Measurements from ENCODE around the gene SLC6A6. TPM values are rescaled to one million over a fixed set of nuclear protein-coding genes. Genes with fewer than 3 reads are reported as not detected.

SLC6A6 gene
- total and polyA plus RNA-seq, 7 donors, result 10.3 to 104 (median 36.2) TPM

DNA sequence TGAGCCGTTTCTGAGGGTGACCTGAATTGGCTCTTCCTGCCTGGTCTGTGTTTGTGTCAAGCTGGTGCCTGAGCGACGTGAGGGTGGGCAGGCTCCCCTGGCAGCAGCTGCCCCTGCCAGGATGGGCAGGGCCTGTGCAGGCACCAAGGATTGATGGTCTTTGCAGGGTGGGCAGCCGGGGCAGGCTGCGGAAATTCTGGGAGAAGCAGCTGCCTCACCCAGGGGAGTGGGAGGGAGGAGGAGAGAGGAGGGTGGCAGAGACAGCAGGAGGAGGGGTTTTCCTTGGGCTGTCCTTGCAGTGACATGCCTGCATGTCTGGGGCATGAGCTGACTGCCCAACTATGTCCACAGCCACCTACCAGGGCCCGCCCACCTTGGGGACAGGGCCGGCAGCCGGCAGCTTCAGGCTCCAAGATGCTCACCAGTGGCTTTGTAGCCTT lies 27.9 kb upstream of the SLC6A6 start:
- Histone ChIP-seq H3K9me3 (no peaks in the 10 kb centered on the region), H3K27me3 (ENCODE audit: insufficient read depth in 3 of 3, low read length in 2 of 3) (no peaks in the 10 kb centered on the region), H3K4me1 (peaks cover 74% of the 10 kb centered on the region), H3K27ac (peak overlapping the region; percentile 77), H3K36me3 (ENCODE audit: insufficient read depth in 1 of 2, low read depth in 1 of 2) (no peaks in the 10 kb centered on the region), H3K4me3 (no peak overlapping the region)
- intact Hi-C loops (cut with DNase I), result no loop called here
- DNase-seq (peak; percentile 40 to 76), ATAC-seq (peak; percentile 42 to 69 (median 62))
- 25 to 48% (median 37%) methylated on average over 6 to 8 of the region's 8 CpGs for WGBS, 3 donors
- TF ChIP-seq, protein P1, sequence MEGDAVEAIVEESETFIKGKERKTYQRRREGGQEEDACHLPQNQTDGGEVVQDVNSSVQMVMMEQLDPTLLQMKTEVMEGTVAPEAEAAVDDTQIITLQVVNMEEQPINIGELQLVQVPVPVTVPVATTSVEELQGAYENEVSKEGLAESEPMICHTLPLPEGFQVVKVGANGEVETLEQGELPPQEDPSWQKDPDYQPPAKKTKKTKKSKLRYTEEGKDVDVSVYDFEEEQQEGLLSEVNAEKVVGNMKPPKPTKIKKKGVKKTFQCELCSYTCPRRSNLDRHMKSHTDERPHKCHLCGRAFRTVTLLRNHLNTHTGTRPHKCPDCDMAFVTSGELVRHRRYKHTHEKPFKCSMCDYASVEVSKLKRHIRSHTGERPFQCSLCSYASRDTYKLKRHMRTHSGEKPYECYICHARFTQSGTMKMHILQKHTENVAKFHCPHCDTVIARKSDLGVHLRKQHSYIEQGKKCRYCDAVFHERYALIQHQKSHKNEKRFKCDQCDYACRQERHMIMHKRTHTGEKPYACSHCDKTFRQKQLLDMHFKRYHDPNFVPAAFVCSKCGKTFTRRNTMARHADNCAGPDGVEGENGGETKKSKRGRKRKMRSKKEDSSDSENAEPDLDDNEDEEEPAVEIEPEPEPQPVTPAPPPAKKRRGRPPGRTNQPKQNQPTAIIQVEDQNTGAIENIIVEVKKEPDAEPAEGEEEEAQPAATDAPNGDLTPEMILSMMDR (IDR thresholded peaks at IDR 0.05), result no peak

DNA sequence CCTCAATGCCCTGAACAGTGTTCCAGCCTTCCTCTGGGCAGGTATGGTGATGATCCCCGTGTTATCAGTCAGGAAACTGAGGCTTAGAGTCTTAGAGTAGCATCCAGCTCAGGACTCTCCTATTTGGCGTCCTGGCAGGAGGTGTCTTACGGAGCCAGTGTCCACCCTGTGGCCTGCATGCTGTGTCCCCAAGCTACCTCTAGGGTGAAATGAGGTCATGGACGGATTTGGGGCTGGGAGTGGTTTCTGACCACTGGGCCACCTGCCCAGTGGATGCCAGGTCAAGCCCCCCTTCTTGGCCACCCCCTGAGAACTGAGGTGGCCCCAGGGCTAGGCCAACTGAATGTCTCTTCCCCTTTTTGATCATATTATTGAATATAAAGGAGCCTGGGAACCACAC lies 27.2 kb upstream of the SLC6A6 start:
- Histone ChIP-seq H3K27ac (peak overlapping the region; percentile 77), H3K36me3 (ENCODE audit: insufficient read depth in 1 of 2, low read depth in 1 of 2) (no peaks in the 10 kb centered on the region), H3K27me3 (ENCODE audit: insufficient read depth in 3 of 3, low read length in 2 of 3) (no peaks in the 10 kb centered on the region), H3K9me3 (no peaks in the 10 kb centered on the region), H3K4me3 (no peak overlapping the region), H3K4me1 (peaks cover 74% of the 10 kb centered on the region)
- intact Hi-C loops (cut with DNase I), result no loop called here
- TF ChIP-seq, protein P1 (IDR thresholded peaks at IDR 0.05), result peak; percentile 4
- ATAC-seq, result no peak
- DNase-seq, result no peak
- WGBS, 3 donors, result 20 to 35% (median 32%) methylated on average over 4 of the region's 4 CpGs

DNA sequence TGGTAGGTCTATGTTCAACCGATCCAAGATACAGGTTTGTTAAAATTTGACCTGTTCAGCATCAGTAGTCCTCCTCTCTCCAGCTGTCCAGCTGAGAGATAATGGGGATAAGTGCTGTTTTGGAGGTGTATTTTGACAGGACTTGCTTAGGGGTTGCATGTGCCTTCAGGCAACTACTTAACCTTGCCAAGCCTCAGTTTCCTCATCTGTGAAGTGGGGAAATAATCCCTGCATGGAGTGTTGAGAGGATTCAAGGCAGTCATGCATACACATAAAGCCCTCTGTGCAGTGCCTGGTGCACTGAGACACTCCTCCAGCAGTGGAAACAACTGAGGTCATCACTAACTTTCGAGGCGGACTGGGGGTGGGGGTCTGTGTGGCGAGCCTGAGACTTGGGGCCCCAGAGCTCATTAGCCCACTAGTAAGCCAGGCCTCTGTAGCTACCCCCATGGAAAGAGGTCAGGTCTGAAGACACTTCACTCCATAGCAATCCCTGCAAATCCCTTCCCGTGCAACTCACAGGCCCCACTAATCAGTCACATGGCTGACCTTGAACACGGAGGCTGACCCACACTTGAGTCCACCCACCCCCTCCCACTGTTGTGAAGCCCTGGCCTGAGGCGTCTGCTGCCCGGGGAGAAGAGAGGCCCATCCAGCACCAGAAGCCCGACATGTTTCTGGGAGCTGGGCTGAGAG lies 25.9 kb upstream of the SLC6A6 start:
- Histone ChIP-seq H3K9me3 (no peaks in the 10 kb centered on the region), H3K4me3 (no peak overlapping the region), H3K27ac (no peak overlapping the region), H3K36me3 (ENCODE audit: insufficient read depth in 1 of 2, low read depth in 1 of 2) (no peaks in the 10 kb centered on the region), H3K27me3 (ENCODE audit: insufficient read depth in 3 of 3, low read length in 2 of 3) (no peaks in the 10 kb centered on the region), H3K4me1 (peaks cover 66% of the 10 kb centered on the region)
- intact Hi-C loops (cut with DNase I), result no loop called here
- ATAC-seq (no peak), DNase-seq (no peak)
- 77 to 85% (median 78%) methylated on average over 9 of the region's 9 CpGs for WGBS, 3 donors
- TF ChIP-seq, protein P1 (IDR thresholded peaks at IDR 0.05), result no peak

DNA sequence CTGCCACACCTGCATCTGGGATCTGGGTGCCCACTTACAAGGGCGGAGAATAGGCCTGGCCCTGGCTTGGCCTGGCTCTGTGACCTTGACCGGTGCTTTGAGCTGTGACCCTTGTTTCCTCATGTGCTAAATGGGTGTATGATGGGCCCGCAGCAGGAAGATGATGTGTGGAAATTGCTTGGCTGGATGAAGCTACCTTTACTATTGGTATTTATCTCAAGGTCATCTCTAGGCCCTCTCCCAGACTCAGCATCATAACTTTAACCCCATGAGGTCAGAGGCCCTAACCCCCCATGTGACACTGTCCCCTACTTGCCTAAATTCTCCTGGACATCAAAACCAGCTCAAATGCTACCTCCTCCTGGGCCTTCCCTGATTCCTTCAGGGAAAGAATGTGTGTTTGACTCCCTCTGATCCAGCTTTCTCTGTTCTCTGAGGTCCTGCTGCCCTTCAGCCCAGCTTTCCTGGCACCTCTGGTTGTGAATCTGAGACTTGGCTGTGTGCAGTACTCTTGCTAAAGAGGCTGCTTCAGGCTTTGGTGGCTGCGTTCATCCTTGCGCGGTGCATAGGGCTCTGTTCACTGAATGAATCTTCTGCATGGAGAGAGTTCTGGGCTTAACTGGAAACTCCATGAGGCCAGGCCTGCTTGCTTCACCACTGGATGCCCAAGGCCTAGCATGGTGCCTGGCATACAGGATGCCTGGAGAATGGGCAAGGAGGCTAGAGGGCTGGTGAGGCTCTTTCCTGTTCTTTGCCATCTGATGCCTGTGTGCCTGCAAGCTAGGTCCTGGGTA lies 25.2 kb upstream of the SLC6A6 start:
- Histone ChIP-seq H3K27ac (peak overlapping the region; percentile 59), H3K27me3 (ENCODE audit: insufficient read depth in 3 of 3, low read length in 2 of 3) (no peaks in the 10 kb centered on the region), H3K36me3 (ENCODE audit: insufficient read depth in 1 of 2, low read depth in 1 of 2) (no peaks in the 10 kb centered on the region), H3K4me3 (no peak overlapping the region), H3K9me3 (no peaks in the 10 kb centered on the region), H3K4me1 (peaks cover 60% of the 10 kb centered on the region)
- ATAC-seq (peak in 3 of 4 donors; percentile 26 to 52 (median 30)), DNase-seq (no peak)
- intact Hi-C loops (cut with DNase I), result no loop called here
- TF ChIP-seq, protein P1 (IDR thresholded peaks at IDR 0.05), result no peak
- 69 to 83% (median 77%) methylated on average over 6 of the region's 6 CpGs for WGBS, 3 donors
